CD4-positive, alpha-beta T cell treated with Interleukin-17A for 4 hours (primary cell): ENCODE results near the gene PRELID1.
A peak's percentile ranks its signal among the peaks of the same experiment; 100 is the strongest.
"Not testable (repeated sequence)": the region's sequence is repeated elsewhere in the genome, so short reads cannot be mapped to it uniquely, and the experiment has no call there.

ENCODE experiments used
- DNase-seq: peaks from one replicate; pipeline ENCODE4 v3.0.0-alpha.2; 2020; ENCODE audit warnings: mixed read lengths

Gene PRELID1

GRCh38 chr5:177336603-177337494 lies 33.2 kb downstream of the PRELID1 start:
- DNase-seq, result no peak

GRCh38 chr5:177338251-177339106 lies 34.9 kb downstream of the PRELID1 start:
- DNase-seq, result no peak

GRCh38 chr5:177339107-177339638 lies 35.6 kb downstream of the PRELID1 start:
- DNase-seq, result no peak

GRCh38 chr5:177343000-177343399 lies 39.4 kb downstream of the PRELID1 start:
- not testable (repeated sequence) for DNase-seq

- no peak for DNase-seq
These were observed 40.2 kb downstream of the PRELID1 start for GRCh38 chr5:177343777-177344176.

- no peak for DNase-seq
These were observed 41.3 kb downstream of the PRELID1 start for GRCh38 chr5:177344891-177345290.

- no peak for DNase-seq
These were observed 43.2 kb downstream of the PRELID1 start for GRCh38 chr5:177346820-177347219.

- no peak for DNase-seq
These were observed 44.1 kb downstream of the PRELID1 start for GRCh38 chr5:177347699-177348098.

- DNase-seq, result no peak
These were observed 45.7 kb downstream of the PRELID1 start for GRCh38 chr5:177349362-177349647.

GRCh38 chr5:177349762-177350161 lies 46.2 kb downstream of the PRELID1 start:
- DNase-seq, result no peak

GRCh38 chr5:177350776-177351391 lies 47.3 kb downstream of the PRELID1 start:
- DNase-seq, result no peak

GRCh38 chr5:177351392-177352329 lies 48.1 kb downstream of the PRELID1 start, which contains the start of gene LMAN2:
TSS of gene LMAN2 (minus strand) at chr5:177351668. CDS start at chr5:177351647, 21 bp downstream.
- peak; percentile 91 for DNase-seq

- DNase-seq, result no peak
These were observed 49.5 kb downstream of the PRELID1 start for GRCh38 chr5:177353093-177353492.

- no peak for DNase-seq
These were observed 50.7 kb downstream of the PRELID1 start for GRCh38 chr5:177354256-177354655.

GRCh38 chr5:177354711-177355110 lies 51.1 kb downstream of the PRELID1 start:
- DNase-seq, result no peak

- DNase-seq, result no peak
These were observed 51.7 kb downstream of the PRELID1 start for GRCh38 chr5:177355162-177355867.

- DNase-seq, result no peak
These were observed 52.2 kb downstream of the PRELID1 start for GRCh38 chr5:177355868-177356168.
